Neural cell (in vitro differentiated cells): ENCODE results near the gene GPC2. TPM values are rescaled to one million over a fixed set of nuclear protein-coding genes. Genes with fewer than 3 reads are reported as not detected.
A peak's percentile ranks its signal among the peaks of the same experiment; 100 is the strongest.

ENCODE experiments used
- H2AFZ ChIP-seq: fragments of 200-600, 300-800 bp; sonication (generic), shearing (Covaris generic); 2 replicates; pipeline ENCODE4 v1.6.0; 2014; ENCODE audit warnings: low read depth, mild to moderate bottlenecking, antibody characterized with exemption, low read length, moderate library complexity
- H3F3A ChIP-seq: fragments of 200-600 bp; shearing (Covaris generic); 2 replicates; pipeline ENCODE4 v1.6.1; 2016; ENCODE audit warnings: mild to moderate bottlenecking, moderate library complexity, mixed read lengths, antibody characterized with exemption, low read length; ENCODE audit not compliant: insufficient read depth, poor library complexity, severe bottlenecking
- H3K27ac ChIP-seq: fragments of 200-600, 300-800 bp; sonication (generic), shearing (Covaris generic); 2 replicates; pipeline ENCODE4 v1.5.1; 2014; ENCODE audit warnings: mild to moderate bottlenecking, low read length, moderate library complexity
- H3K27me3 ChIP-seq: fragments of 300-800, 200-600 bp; sonication (generic), shearing (Covaris generic); 2 replicates; pipeline ENCODE4 v1.6.0; 2014; ENCODE audit warnings: mild to moderate bottlenecking, low read depth, low read length, moderate library complexity; ENCODE audit not compliant: insufficient read depth
- H3K36me3 ChIP-seq: fragments of 300-800, 200-600 bp; sonication (generic), shearing (Covaris generic); 2 replicates; pipeline ENCODE4 v1.5.1; 2014; ENCODE audit warnings: mild to moderate bottlenecking, antibody characterized with exemption, low read length, moderate library complexity; ENCODE audit not compliant: insufficient read depth
- H3K4me2 ChIP-seq: fragments of 300-800, 200-600 bp; sonication (generic), shearing (Covaris generic); 2 replicates; pipeline ENCODE4 v1.6.0; 2014; ENCODE audit warnings: mild to moderate bottlenecking, low read length
- H3K4me3 ChIP-seq: fragments of 300-800, 200-600 bp; sonication (generic), shearing (Covaris generic); 2 replicates; pipeline ENCODE4 v1.5.1; 2014; ENCODE audit warnings: mild to moderate bottlenecking, low read length, moderate library complexity
- H3K79me2 ChIP-seq: fragments of 200-600 bp; shearing (Covaris generic); replicated peaks from 2 replicates; pipeline ENCODE4 v1.6.0; 2014; ENCODE audit warnings: mild to moderate bottlenecking, low read length, moderate library complexity; ENCODE audit not compliant: insufficient read depth
- H3K9ac ChIP-seq: fragments of 300-800, 200-600 bp; sonication (generic), shearing (Covaris generic); 2 replicates; pipeline ENCODE4 v1.6.1; 2016; ENCODE audit warnings: mild to moderate bottlenecking, low read length, mixed read lengths
- H3K9me2 ChIP-seq: fragments of 200-600 bp; shearing (Covaris generic); 2 replicates; pipeline ENCODE4 v1.6.1; 2016; ENCODE audit warnings: mild to moderate bottlenecking, low read length, mixed read lengths; ENCODE audit not compliant: insufficient read depth
- H3K9me3 ChIP-seq: fragments of 200-600, 300-800 bp; sonication (generic), shearing (Covaris generic); 2 replicates; pipeline ENCODE4 v1.6.1; 2016; ENCODE audit warnings: mild to moderate bottlenecking, mixed run types, low read length, moderate library complexity, mixed read lengths
- H4K20me1 ChIP-seq: fragments of 200-600 bp; shearing (Covaris generic); 2 replicates; pipeline ENCODE4 v1.6.1; 2016; ENCODE audit warnings: mild to moderate bottlenecking, mixed run types; ENCODE audit not compliant: insufficient read depth
- EP300 ChIP-seq: fragments of 450-650 bp; conservative IDR thresholded peaks from 2 replicates; pipeline ENCODE4 v1.6.1; 2014; ENCODE audit warnings: antibody characterized with exemption, mild to moderate bottlenecking, moderate library complexity; ENCODE audit not compliant: poor library complexity, severe bottlenecking
- EZH2 ChIP-seq: fragments of 200-600, 300-800 bp; shearing (Covaris generic), sonication (generic); IDR thresholded peaks from 2 replicates; pipeline ENCODE4 v1.6.1; 2014; ENCODE audit warnings: antibody characterized with exemption, low read length, borderline replicate concordance, mild to moderate bottlenecking; ENCODE audit not compliant: insufficient read depth, poor library complexity, severe bottlenecking
- MXI1 ChIP-seq: fragments of 450-650 bp; conservative IDR thresholded peaks from 2 replicates; pipeline ENCODE4 v1.6.1; 2014; ENCODE audit warnings: antibody characterized with exemption, mild to moderate bottlenecking; ENCODE audit not compliant: poor library complexity, severe bottlenecking
- POLR2AphosphoS5 ChIP-seq: IDR thresholded peaks from 2 replicates; pipeline ENCODE4 v1.6.1; 2012
- RAD21 ChIP-seq: fragments of 450-650 bp; conservative IDR thresholded peaks from 2 replicates; pipeline ENCODE4 v1.6.1; 2014; ENCODE audit warnings: antibody characterized with exemption, mild to moderate bottlenecking, moderate library complexity
- SMC3 ChIP-seq: fragments of 450-650 bp; conservative IDR thresholded peaks from 2 replicates; pipeline ENCODE4 v1.6.1; 2014; ENCODE audit warnings: antibody characterized with exemption, mild to moderate bottlenecking, moderate library complexity; ENCODE audit not compliant: poor library complexity
- TAF1 ChIP-seq: IDR thresholded peaks from 2 replicates; pipeline ENCODE4 v1.6.1; 2012; ENCODE audit warnings: low read depth
- polyA plus RNA-seq: library from polyadenylated mRNA; depleted of rRNA; stranded (reverse); fragments of >200 nt; gene quantifications from 2 replicates; pipeline ENCODE4 v1.2.3, GENCODE V29; 2014
- TF ChIP-seq, protein P1 (sequence below): IDR thresholded peaks from 2 replicates; pipeline ENCODE4 v1.6.1; 2012; ENCODE audit warnings: borderline replicate concordance
- TF ChIP-seq, protein P2 (sequence below): fragments of 450-650 bp; IDR thresholded peaks from 2 replicates; pipeline ENCODE4 v1.5.1; 2014; ENCODE audit warnings: antibody characterized with exemption, mild to moderate bottlenecking, moderate library complexity; ENCODE audit not compliant: poor library complexity, severe bottlenecking

Gene GPC2
- polyA plus RNA-seq, 1 donor from 2014 or later = 506 TPM

DNA sequence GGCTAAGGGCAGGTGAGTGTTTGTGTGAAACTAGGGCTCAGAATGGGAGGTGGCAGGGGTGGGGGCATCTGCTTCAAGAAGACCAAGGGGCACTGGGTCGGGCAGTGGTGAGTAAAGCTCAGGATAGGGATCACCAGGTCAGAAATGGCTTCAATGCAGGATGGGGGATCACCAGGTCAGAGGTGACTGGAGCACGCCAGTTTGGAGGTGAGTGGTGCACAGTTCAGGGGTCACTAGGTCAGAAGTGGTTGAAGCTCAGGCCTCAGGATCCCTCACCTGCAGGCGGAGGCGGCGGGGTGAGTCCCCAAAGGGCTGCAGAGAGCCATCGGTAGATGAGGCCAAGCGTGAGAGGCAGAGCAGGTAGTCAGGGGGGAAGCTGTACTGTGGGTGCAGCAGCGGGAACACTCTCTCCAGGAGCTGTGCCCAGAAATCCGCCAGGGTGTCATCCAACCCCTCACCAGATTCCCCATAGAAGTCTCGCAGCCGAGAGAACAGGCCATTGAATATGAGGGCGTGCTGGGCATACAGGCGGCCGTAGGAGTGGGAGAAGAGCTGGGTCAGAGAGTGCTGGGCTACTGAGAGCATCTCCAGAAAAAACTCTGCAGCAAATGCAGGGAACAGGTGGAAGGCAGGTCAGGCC lies 1.8 kb downstream of the GPC2 start:
- Histone ChIP-seq H3F3A (no peaks in the 10 kb centered on the region), H3K27ac (no peak overlapping the region), H3K27me3 (no peaks in the 10 kb centered on the region), H3K9me2 (no peaks in the 10 kb centered on the region), H3K9me3 (no peaks in the 10 kb centered on the region), H3K4me2 (peak overlapping the region; percentile 73), H3K9ac (peak overlapping the region; percentile 99), H3K79me2 (peaks cover 22% of the 10 kb centered on the region), H4K20me1 (no peaks in the 10 kb centered on the region), H3K36me3 (no peaks in the 10 kb centered on the region), H3K4me3 (peak overlapping the region; percentile 88), H2AFZ (no peak overlapping the region)
- TF ChIP-seq EP300 = no peak
- TF ChIP-seq EZH2 = no peak
- TF ChIP-seq, protein P1, sequence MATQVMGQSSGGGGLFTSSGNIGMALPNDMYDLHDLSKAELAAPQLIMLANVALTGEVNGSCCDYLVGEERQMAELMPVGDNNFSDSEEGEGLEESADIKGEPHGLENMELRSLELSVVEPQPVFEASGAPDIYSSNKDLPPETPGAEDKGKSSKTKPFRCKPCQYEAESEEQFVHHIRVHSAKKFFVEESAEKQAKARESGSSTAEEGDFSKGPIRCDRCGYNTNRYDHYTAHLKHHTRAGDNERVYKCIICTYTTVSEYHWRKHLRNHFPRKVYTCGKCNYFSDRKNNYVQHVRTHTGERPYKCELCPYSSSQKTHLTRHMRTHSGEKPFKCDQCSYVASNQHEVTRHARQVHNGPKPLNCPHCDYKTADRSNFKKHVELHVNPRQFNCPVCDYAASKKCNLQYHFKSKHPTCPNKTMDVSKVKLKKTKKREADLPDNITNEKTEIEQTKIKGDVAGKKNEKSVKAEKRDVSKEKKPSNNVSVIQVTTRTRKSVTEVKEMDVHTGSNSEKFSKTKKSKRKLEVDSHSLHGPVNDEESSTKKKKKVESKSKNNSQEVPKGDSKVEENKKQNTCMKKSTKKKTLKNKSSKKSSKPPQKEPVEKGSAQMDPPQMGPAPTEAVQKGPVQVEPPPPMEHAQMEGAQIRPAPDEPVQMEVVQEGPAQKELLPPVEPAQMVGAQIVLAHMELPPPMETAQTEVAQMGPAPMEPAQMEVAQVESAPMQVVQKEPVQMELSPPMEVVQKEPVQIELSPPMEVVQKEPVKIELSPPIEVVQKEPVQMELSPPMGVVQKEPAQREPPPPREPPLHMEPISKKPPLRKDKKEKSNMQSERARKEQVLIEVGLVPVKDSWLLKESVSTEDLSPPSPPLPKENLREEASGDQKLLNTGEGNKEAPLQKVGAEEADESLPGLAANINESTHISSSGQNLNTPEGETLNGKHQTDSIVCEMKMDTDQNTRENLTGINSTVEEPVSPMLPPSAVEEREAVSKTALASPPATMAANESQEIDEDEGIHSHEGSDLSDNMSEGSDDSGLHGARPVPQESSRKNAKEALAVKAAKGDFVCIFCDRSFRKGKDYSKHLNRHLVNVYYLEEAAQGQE = no peak
- TF ChIP-seq, protein P2, sequence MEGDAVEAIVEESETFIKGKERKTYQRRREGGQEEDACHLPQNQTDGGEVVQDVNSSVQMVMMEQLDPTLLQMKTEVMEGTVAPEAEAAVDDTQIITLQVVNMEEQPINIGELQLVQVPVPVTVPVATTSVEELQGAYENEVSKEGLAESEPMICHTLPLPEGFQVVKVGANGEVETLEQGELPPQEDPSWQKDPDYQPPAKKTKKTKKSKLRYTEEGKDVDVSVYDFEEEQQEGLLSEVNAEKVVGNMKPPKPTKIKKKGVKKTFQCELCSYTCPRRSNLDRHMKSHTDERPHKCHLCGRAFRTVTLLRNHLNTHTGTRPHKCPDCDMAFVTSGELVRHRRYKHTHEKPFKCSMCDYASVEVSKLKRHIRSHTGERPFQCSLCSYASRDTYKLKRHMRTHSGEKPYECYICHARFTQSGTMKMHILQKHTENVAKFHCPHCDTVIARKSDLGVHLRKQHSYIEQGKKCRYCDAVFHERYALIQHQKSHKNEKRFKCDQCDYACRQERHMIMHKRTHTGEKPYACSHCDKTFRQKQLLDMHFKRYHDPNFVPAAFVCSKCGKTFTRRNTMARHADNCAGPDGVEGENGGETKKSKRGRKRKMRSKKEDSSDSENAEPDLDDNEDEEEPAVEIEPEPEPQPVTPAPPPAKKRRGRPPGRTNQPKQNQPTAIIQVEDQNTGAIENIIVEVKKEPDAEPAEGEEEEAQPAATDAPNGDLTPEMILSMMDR = no peak
- TF ChIP-seq POLR2AphosphoS5 = no peak
- no peak for TF ChIP-seq MXI1
- TF ChIP-seq TAF1 = no peak
- no peak for TF ChIP-seq RAD21
- TF ChIP-seq SMC3 = no peak

DNA sequence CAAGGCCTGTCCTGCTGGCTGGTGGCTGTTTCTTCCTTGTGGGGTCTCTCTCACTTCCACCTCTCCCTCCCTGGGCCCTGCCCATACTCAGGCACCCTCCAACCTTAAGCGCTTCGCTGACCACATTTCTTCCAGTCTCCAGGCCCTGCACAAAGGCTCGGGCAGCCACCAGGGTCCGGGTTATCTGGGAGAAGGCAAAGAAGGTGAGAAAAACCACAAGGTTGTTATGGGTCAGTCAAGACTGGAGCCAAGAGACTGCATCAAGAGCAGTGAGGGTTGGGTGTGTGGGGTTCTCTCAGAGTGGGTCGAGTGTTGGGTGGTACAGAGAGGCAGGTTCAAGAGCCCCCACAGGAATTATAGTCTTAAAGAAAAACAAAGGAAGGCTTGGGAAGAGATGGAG lies 2.6 kb downstream of the GPC2 start:
- Histone ChIP-seq H3F3A (no peaks in the 10 kb centered on the region), H3K79me2 (peaks cover 22% of the 10 kb centered on the region), H3K36me3 (no peaks in the 10 kb centered on the region), H3K9me2 (no peaks in the 10 kb centered on the region), H3K4me3 (peak overlapping the region; percentile 88), H3K27ac (no peak overlapping the region), H2AFZ (no peak overlapping the region), H3K9ac (no peak overlapping the region), H3K27me3 (no peaks in the 10 kb centered on the region), H3K4me2 (no peak overlapping the region), H3K9me3 (no peaks in the 10 kb centered on the region), H4K20me1 (no peaks in the 10 kb centered on the region)
- no peak for TF ChIP-seq MXI1
- no peak for TF ChIP-seq EP300
- no peak for TF ChIP-seq EZH2
- no peak for TF ChIP-seq SMC3
- TF ChIP-seq, protein P2 = no peak
- TF ChIP-seq POLR2AphosphoS5 = no peak
- no peak for TF ChIP-seq TAF1
- TF ChIP-seq, protein P1 = no peak
